Stimulated activated naive CD8-positive, alpha-beta T cell treated with anti-CD3 and anti-CD28 coated beads, Interleukin-15, Interleukin-2, amounts not matched to agents 100 ng/mL and 50 ng/mL, for 24 hours (primary cell): ENCODE results near the gene CCDC9.

Experiments
- H3K27ac Mint-ChIP-seq: one replicate; pipeline ENCODE4 v1.8.0; 2021; ENCODE audit warnings: mild to moderate bottlenecking, mixed read lengths
- H3K27me3 Mint-ChIP-seq: one replicate; pipeline ENCODE4 v1.8.0; 2021; ENCODE audit warnings: mixed read lengths
- H3K36me3 Mint-ChIP-seq: one replicate; pipeline ENCODE4 v1.8.0; 2021; ENCODE audit warnings: low read depth, mixed read lengths
- H3K4me1 Mint-ChIP-seq: one replicate; pipeline ENCODE4 v1.8.0; 2021; ENCODE audit warnings: low read depth, mixed read lengths
- H3K4me3 Mint-ChIP-seq: one replicate; pipeline ENCODE4 v1.8.0; 2021; ENCODE audit warnings: mild to moderate bottlenecking, mixed read lengths
- H3K9me3 Mint-ChIP-seq: one replicate; pipeline ENCODE4 v1.8.0; 2021; ENCODE audit warnings: mixed read lengths

Gene CCDC9

DNA sequence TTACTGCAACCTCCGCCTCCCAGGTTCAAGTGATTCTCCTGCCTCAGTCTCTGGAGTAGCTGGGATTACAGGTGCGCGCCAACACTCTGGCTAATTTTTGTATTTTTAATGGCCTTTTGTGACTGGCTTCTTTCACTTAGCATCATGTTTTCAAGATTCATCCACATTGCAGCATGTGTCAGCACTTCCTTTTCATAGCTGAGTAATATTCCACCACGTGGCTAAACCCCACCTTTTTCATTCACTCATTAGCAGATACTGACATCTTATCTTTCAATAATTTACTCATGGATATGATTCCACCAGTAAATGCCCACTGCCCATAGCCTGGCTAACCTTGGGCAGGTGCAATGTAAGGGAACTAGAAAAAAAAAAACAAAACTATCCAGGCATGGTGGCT lies 60.2 kb downstream of the CCDC9 start:
- H3K36me3 Mint-ChIP-seq: no peaks in the 10 kb centered on the region
- H3K4me3 Mint-ChIP-seq: no peak overlapping the region
- no peaks in the 10 kb centered on the region for H3K4me1 Mint-ChIP-seq
- H3K27ac Mint-ChIP-seq: no peak overlapping the region
- H3K9me3 Mint-ChIP-seq: no peaks in the 10 kb centered on the region
- H3K27me3 Mint-ChIP-seq: peaks cover 26% of the 10 kb centered on the region

DNA sequence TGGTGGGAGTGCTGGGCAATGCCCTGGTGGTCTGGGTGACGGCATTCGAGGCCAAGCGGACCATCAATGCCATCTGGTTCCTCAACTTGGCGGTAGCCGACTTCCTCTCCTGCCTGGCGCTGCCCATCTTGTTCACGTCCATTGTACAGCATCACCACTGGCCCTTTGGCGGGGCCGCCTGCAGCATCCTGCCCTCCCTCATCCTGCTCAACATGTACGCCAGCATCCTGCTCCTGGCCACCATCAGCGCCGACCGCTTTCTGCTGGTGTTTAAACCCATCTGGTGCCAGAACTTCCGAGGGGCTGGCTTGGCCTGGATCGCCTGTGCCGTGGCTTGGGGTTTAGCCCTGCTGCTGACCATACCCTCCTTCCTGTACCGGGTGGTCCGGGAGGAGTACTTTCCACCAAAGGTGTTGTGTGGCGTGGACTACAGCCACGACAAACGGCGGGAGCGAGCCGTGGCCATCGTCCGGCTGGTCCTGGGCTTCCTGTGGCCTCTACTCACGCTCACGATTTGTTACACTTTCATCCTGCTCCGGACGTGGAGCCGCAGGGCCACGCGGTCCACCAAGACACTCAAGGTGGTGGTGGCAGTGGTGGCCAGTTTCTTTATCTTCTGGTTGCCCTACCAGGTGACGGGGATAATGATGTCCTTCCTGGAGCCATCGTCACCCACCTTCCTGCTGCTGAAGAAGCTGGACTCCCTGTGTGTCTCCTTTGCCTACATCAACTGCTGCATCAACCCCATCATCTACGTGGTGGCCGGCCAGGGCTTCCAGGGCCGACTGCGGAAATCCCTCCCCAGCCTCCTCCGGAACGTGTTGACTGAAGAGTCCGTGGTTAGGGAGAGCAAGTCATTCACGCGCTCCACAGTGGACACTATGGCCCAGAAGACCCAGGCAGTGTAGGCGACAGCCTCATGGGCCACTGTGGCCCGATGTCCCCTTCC lies 63.9 kb downstream of the CCDC9 start:
- Mint-ChIP-seq H3K9me3 (no peaks in the 10 kb centered on the region), H3K4me1 (no peaks in the 10 kb centered on the region), H3K27me3 (peaks cover 41% of the 10 kb centered on the region), H3K27ac (no peak overlapping the region), H3K36me3 (no peaks in the 10 kb centered on the region), H3K4me3 (no peak overlapping the region)
